Ascending aorta (tissue), 2 donors: ENCODE results near the gene SYNPO2. TPM values are rescaled to one million over a fixed set of nuclear protein-coding genes. Genes with fewer than 3 reads are reported as not detected.

Experiments used
- DNase-seq, 2 donors: peaks; one replicate each; pipeline ENCODE4 v3.0.0-alpha.2; 2019; ENCODE audit warnings: low spot score in 2 of 2
- H3K27ac ChIP-seq, 2 donors: fragments of 200-600 bp; sonication (generic); one replicate each; pipeline ENCODE4 v1.5.1; 2016 to 2017; ENCODE audit warnings: mild to moderate bottlenecking in 1 of 2
- H3K27me3 ChIP-seq: fragments of 200-600 bp; sonication (generic); one replicate; pipeline ENCODE4 v1.5.1; 2017
- H3K36me3 ChIP-seq, 2 donors: fragments of 200-600 bp; sonication (generic); one replicate each; pipeline ENCODE4 v1.5.1; 2016
- H3K4me1 ChIP-seq, 2 donors: fragments of 200-600 bp; sonication (generic); one replicate each; pipeline ENCODE4 v1.5.1; 2016 to 2017; ENCODE audit warnings: mild to moderate bottlenecking in 1 of 2
- H3K4me3 ChIP-seq, 2 donors: fragments of 200-600 bp; sonication (generic); one replicate each; pipeline ENCODE4 v1.5.1; 2016 to 2017; ENCODE audit warnings: mild to moderate bottlenecking in 1 of 2
- H3K9me3 ChIP-seq, 2 donors: fragments of 200-600 bp; sonication (generic); one replicate each; pipeline ENCODE4 v1.5.1; 2016
- intact Hi-C: fragments of 100-400 bp; cut with DNase I; formaldehyde crosslinking; loops from one replicate; pipeline ENCODE4 v1.15.1; 2023
- total RNA-seq: library from RNA; depleted of rRNA; stranded (reverse); fragments of >200 nt; gene quantifications from one replicate; pipeline ENCODE4 v1.1.0, GENCODE V29; 2016
- TF ChIP-seq, protein P1 (sequence below), 3 experiments: fragments of 200-600 bp in 2 of 3; fragments of 450-650 bp in 1 of 3; sonication (generic) in 2 of 3; IDR thresholded peaks; one replicate each; pipeline ENCODE4 v1.5.1; 2016 to 2019; ENCODE audit warnings: antibody characterized with exemption in 3 of 3, mild to moderate bottlenecking in 1 of 3, moderate library complexity in 1 of 3

The SYNPO2 gene
- total RNA-seq, 1 donor from 2014 or later, result 178 TPM

DNA sequence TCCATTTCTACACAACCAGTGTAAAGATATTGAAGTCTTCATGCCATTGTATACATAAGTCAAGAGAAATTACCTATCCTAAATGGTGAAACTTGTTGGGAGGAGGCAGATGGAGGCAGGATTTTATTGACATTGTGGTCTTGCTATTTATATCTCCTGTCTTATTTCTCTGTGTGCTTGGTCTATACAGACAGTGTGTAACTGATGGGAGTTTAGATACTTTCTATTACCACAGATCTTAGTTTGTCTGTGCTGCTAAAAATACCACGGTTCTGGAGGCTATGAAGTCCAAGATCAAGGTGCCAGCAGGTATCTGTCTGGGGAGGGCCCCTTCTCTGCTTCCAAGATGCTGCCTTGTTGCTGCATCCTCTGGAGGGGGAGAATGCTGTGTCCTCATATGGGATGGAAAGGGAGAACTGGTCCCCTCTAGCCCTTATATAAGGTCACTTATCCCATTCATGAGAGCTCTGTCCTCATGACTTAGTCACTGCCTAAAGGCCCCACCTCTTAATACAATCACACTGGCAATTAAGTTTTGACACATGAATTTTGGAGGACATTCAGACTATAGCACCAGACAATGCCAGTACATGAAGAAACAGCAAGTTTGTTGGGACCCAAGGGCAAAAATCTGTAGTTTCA lies 62.4 kb downstream of the SYNPO2 start:
- H3K9me3 ChIP-seq, result no peaks in the 10 kb centered on the region
- no peak overlapping the region for H3K4me3 ChIP-seq
- H3K27ac ChIP-seq, result peak overlapping the region; percentile 58 to 63
- H3K27me3 ChIP-seq, result no peaks in the 10 kb centered on the region
- DNase-seq, result no peak
- intact Hi-C loops, result loop anchor here (5.0 kb wide), 1 partner anchor 59 kb away; no protein-coding TSS in a partner anchor
- no peaks in the 10 kb centered on the region for H3K36me3 ChIP-seq
- peaks cover 14 to 32% of the 10 kb centered on the region in 2 donors for H3K4me1 ChIP-seq
- TF ChIP-seq, protein P1, sequence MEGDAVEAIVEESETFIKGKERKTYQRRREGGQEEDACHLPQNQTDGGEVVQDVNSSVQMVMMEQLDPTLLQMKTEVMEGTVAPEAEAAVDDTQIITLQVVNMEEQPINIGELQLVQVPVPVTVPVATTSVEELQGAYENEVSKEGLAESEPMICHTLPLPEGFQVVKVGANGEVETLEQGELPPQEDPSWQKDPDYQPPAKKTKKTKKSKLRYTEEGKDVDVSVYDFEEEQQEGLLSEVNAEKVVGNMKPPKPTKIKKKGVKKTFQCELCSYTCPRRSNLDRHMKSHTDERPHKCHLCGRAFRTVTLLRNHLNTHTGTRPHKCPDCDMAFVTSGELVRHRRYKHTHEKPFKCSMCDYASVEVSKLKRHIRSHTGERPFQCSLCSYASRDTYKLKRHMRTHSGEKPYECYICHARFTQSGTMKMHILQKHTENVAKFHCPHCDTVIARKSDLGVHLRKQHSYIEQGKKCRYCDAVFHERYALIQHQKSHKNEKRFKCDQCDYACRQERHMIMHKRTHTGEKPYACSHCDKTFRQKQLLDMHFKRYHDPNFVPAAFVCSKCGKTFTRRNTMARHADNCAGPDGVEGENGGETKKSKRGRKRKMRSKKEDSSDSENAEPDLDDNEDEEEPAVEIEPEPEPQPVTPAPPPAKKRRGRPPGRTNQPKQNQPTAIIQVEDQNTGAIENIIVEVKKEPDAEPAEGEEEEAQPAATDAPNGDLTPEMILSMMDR (IDR thresholded peaks at IDR 0.05), result no peak

GRCh38 chr4:118953276-118953675 lies 64.6 kb downstream of the SYNPO2 start:
- TF ChIP-seq, protein P1 (IDR thresholded peaks at IDR 0.05), result no peak
- no peak overlapping the region for H3K4me3 ChIP-seq
- peak overlapping the region; percentile 79 for H3K27ac ChIP-seq
- intact Hi-C loops, result loop anchor here (5.0 kb wide), 1 partner anchor 61 kb away; no protein-coding TSS in a partner anchor
- no peaks in the 10 kb centered on the region for H3K36me3 ChIP-seq
- no peak for DNase-seq
- H3K4me1 ChIP-seq, result peaks cover 14 to 39% of the 10 kb centered on the region in 2 donors
- no peaks in the 10 kb centered on the region for H3K9me3 ChIP-seq
- H3K27me3 ChIP-seq, result no peaks in the 10 kb centered on the region

DNA sequence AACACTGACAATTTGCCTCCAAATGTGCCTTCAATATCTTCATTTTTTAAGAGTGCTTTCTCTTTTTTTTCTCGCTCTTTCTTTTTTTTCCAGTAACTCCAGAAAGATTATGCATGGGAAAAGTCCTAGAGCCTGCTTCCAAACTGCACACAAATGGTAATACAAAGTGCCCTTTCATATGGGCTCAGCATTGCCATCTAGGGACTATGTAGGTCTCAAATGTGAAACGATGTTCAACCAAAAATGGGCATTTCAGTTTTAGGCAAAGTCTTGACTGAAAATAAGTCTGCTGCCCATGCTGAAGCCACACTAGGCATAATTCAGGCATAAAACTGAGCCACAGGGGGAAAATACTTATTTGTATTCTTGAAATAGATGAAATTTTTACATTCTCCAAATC lies 65.6 kb downstream of the SYNPO2 start:
- Histone ChIP-seq H3K27ac (peak overlapping the region; percentile 79), H3K36me3 (no peaks in the 10 kb centered on the region), H3K4me1 (peaks cover 14 to 39% of the 10 kb centered on the region in 2 donors), H3K9me3 (no peaks in the 10 kb centered on the region), H3K4me3 (peak overlapping the region in 1 of 2 donors; percentile 20), H3K27me3 (no peaks in the 10 kb centered on the region)
- intact Hi-C loops, result loop anchor here (5.0 kb wide), 1 partner anchor 62 kb away; no protein-coding TSS in a partner anchor
- TF ChIP-seq, protein P1 (IDR thresholded peaks at IDR 0.05), result peak in 1 of 3 experiments; percentile 37
- DNase-seq, result no peak

DNA sequence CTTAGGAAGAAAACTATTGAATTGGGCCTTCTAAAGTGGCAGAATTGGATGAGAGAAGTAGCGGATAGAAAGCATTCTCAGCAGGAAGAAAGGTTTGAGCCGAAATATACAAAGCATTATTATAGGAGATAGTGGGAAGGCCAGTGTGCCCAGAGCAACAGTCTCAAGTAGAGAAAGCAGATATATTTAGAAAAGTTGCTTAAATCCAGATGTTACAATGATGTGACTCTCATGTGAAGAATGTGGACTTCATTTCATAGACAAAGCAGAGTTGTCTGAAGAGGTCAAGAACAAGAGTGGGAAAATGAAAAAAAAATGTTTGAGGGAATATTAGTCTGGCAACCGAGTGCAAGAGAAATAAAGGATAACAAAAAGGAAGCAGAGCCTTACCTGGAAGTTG lies 66.9 kb downstream of the SYNPO2 start:
- DNase-seq, result no peak
- H3K27ac ChIP-seq, result peak overlapping the region; percentile 79

GRCh38 chr4:118957722-118958445 lies 69.2 kb downstream of the SYNPO2 start:
- Histone ChIP-seq H3K27me3 (no peaks in the 10 kb centered on the region), H3K9me3 (no peaks in the 10 kb centered on the region), H3K27ac (peak overlapping the region; percentile 76 to 79), H3K36me3 (no peaks in the 10 kb centered on the region), H3K4me3 (no peak overlapping the region), H3K4me1 (peaks cover 9 to 45% of the 10 kb centered on the region in 2 donors)
- TF ChIP-seq, protein P1 (IDR thresholded peaks at IDR 0.05), result no peak
- no peak for DNase-seq
- intact Hi-C loops, result loop anchor here (5.0 kb wide), 1 partner anchor 36 kb away; no protein-coding TSS in a partner anchor

More for the DNA sequence above, 66.9 kb downstream of the SYNPO2 start:
- intact Hi-C loops, result loop anchor here (5.0 kb wide), 1 partner anchor 33 kb away; no protein-coding TSS in a partner anchor
- H3K4me1 ChIP-seq, result peaks cover 14 to 38% of the 10 kb centered on the region in 2 donors
- no peaks in the 10 kb centered on the region for H3K9me3 ChIP-seq
- no peaks in the 10 kb centered on the region for H3K27me3 ChIP-seq
- H3K36me3 ChIP-seq, result no peaks in the 10 kb centered on the region
- peak overlapping the region in 1 of 2 donors; percentile 20 for H3K4me3 ChIP-seq
- TF ChIP-seq, protein P1 (IDR thresholded peaks at IDR 0.05), result no peak
